H9 (cell line): ENCODE data around the gene S100A8. TPM values are rescaled to one million over a fixed set of nuclear protein-coding genes. Genes with fewer than 3 reads are reported as not detected.

ENCODE experiments used
- DNase-seq: peaks from one replicate; pipeline ENCODE4 v3.0.0-alpha.2; 2017
- H2AFZ ChIP-seq: one replicate; pipeline ENCODE4 v1.6.1; 2013; ENCODE audit warnings: mild to moderate bottlenecking, low read length, control low read depth, moderate library complexity
- H2AK5ac ChIP-seq: 2 replicates; pipeline ENCODE4 v1.6.1; 2013; ENCODE audit warnings: low read length, control low read depth, mixed read lengths; ENCODE audit not compliant: insufficient read length
- H2BK120ac ChIP-seq: one replicate; pipeline ENCODE4 v1.6.1; 2013; ENCODE audit warnings: low read depth, mild to moderate bottlenecking, low read length, control low read depth, inconsistent platforms; ENCODE audit not compliant: poor library complexity, severe bottlenecking
- H2BK12ac ChIP-seq: 2 replicates; pipeline ENCODE4 v1.6.1; 2013; ENCODE audit warnings: low read length, control low read depth, mixed read lengths, low read depth; ENCODE audit not compliant: insufficient read length
- H2BK15ac ChIP-seq: 2 replicates; pipeline ENCODE4 v1.6.1; 2013; ENCODE audit warnings: low read depth, low read length, control low read depth
- H2BK20ac ChIP-seq: one replicate; pipeline ENCODE4 v1.6.1; 2013; ENCODE audit warnings: low read depth, mild to moderate bottlenecking, low read length, control low read depth, inconsistent platforms; ENCODE audit not compliant: poor library complexity, severe bottlenecking
- H2BK5ac ChIP-seq: 2 replicates; pipeline ENCODE4 v1.6.1; 2013; ENCODE audit warnings: low read length, control low read depth, mixed read lengths; ENCODE audit not compliant: insufficient read length
- H3K14ac ChIP-seq: 2 replicates; pipeline ENCODE4 v1.6.1; 2013; ENCODE audit warnings: low read length, control low read depth; ENCODE audit not compliant: insufficient read depth
- H3K18ac ChIP-seq: 2 replicates; pipeline ENCODE4 v1.6.1; 2013; ENCODE audit warnings: low read depth, mild to moderate bottlenecking, mixed read lengths, low read length, control low read depth; ENCODE audit not compliant: insufficient read length
- H3K23ac ChIP-seq: 2 replicates; pipeline ENCODE4 v1.6.1; 2013; ENCODE audit warnings: low read length, control low read depth, mixed read lengths, low read depth; ENCODE audit not compliant: insufficient read length
- H3K23me2 ChIP-seq: 2 replicates; pipeline ENCODE4 v1.6.1; 2013; ENCODE audit warnings: low read depth, mild to moderate bottlenecking, mixed read lengths, low read length, control low read depth; ENCODE audit not compliant: insufficient read length, poor library complexity, severe bottlenecking
- H3K27ac ChIP-seq: 2 replicates; pipeline ENCODE4 v1.5.1; 2013; ENCODE audit warnings: low read length, control low read depth, mixed read lengths, low read depth; ENCODE audit not compliant: insufficient read length
- H3K27me3 ChIP-seq: 2 replicates; pipeline ENCODE4 v1.6.1; 2013; ENCODE audit warnings: low read length, control low read depth, inconsistent platforms; ENCODE audit not compliant: insufficient read depth
- H3K4ac ChIP-seq: 2 replicates; pipeline ENCODE4 v1.6.1; 2013; ENCODE audit warnings: low read depth, mild to moderate bottlenecking, control low read depth, inconsistent platforms, low read length, moderate library complexity
- H3K4me1 ChIP-seq: 2 replicates; pipeline ENCODE4 v1.6.1; 2013; ENCODE audit warnings: low read length, control low read depth, inconsistent platforms; ENCODE audit not compliant: insufficient read depth
- H3K4me2 ChIP-seq: 2 replicates; pipeline ENCODE4 v1.6.1; 2013; ENCODE audit warnings: low read length, control low read depth, mixed read lengths; ENCODE audit not compliant: insufficient read length, insufficient read depth
- H3K56ac ChIP-seq: 2 replicates; pipeline ENCODE4 v1.6.1; 2013; ENCODE audit warnings: low read depth, mild to moderate bottlenecking, mixed read lengths, low read length, control low read depth; ENCODE audit not compliant: insufficient read length
- H3K79me1 ChIP-seq: 2 replicates; pipeline ENCODE4 v1.6.1; 2013; ENCODE audit warnings: low read depth, mild to moderate bottlenecking, moderate library complexity, low read length, control low read depth, inconsistent platforms; ENCODE audit not compliant: insufficient read depth, poor library complexity, severe bottlenecking
- H3K79me2 ChIP-seq: 2 replicates; pipeline ENCODE4 v1.6.1; 2013; ENCODE audit warnings: low read length, control low read depth, inconsistent platforms; ENCODE audit not compliant: insufficient read depth
- H3K9ac ChIP-seq: 2 replicates; pipeline ENCODE4 v1.6.1; 2013; ENCODE audit warnings: low read length, control low read depth, mixed read lengths; ENCODE audit not compliant: insufficient read length; ENCODE audit errors: extremely low read depth
- H3K9me3 ChIP-seq: one replicate; pipeline ENCODE4 v1.6.1; 2013; ENCODE audit warnings: low read depth, low read length, inconsistent platforms; ENCODE audit not compliant: control insufficient read depth
- H3T11ph ChIP-seq: one replicate; pipeline ENCODE4 v1.6.1; 2013; ENCODE audit warnings: mild to moderate bottlenecking, low read length, control low read depth, inconsistent platforms
- H4K20me1 ChIP-seq: one replicate; pipeline ENCODE4 v1.6.1; 2013; ENCODE audit not compliant: control insufficient read depth, insufficient read length, insufficient read depth
- H4K5ac ChIP-seq: 2 replicates; pipeline ENCODE4 v1.6.1; 2013; ENCODE audit warnings: low read depth, mild to moderate bottlenecking, mixed read lengths, low read length, control low read depth; ENCODE audit not compliant: insufficient read length
- H4K8ac ChIP-seq: replicated peaks from 2 replicates; pipeline ENCODE4 v1.6.1; 2013; ENCODE audit warnings: low read length, control low read depth, mixed read lengths, low read depth; ENCODE audit not compliant: insufficient read length
- H4K91ac ChIP-seq: 2 replicates; pipeline ENCODE4 v1.6.1; 2013; ENCODE audit warnings: low read depth, mild to moderate bottlenecking, moderate library complexity, mixed read lengths, low read length, control low read depth; ENCODE audit not compliant: insufficient read length
- H3K27ac Mint-ChIP-seq, 3 experiments: 2 replicates in 2 of 3; 3 replicates in 1 of 3; pipeline ENCODE4 v1.8.0; 2020 to 2021; ENCODE audit warnings: mixed read lengths in 3 of 3, mild to moderate bottlenecking in 1 of 3, moderate library complexity in 1 of 3
- H3K27me3 Mint-ChIP-seq: 2 replicates; pipeline ENCODE4 v1.8.0; 2021; ENCODE audit warnings: low read depth, mild to moderate bottlenecking, moderate library complexity, mixed read lengths
- H3K36me3 Mint-ChIP-seq, 3 experiments: 2 replicates in 2 of 3; 3 replicates in 1 of 3; pipeline ENCODE4 v1.8.0; 2020 to 2021; ENCODE audit warnings: low read depth in 3 of 3, mixed read lengths in 3 of 3; ENCODE audit not compliant: insufficient read depth in 1 of 3
- H3K4me1 Mint-ChIP-seq, 2 experiments: 2 replicates each; pipeline ENCODE4 v1.8.0; 2020; ENCODE audit warnings: mixed read lengths in 2 of 2
- H3K4me3 Mint-ChIP-seq, 2 experiments: 2 replicates in 1 of 2; 3 replicates in 1 of 2; pipeline ENCODE4 v1.8.0; 2020 to 2021; ENCODE audit warnings: mild to moderate bottlenecking in 2 of 2, mixed read lengths in 2 of 2, moderate library complexity in 1 of 2
- H3K9me3 Mint-ChIP-seq, 2 experiments: 2 replicates in 1 of 2; 3 replicates in 1 of 2; pipeline ENCODE4 v1.8.0; 2020; ENCODE audit warnings: mild to moderate bottlenecking in 2 of 2, mixed read lengths in 2 of 2, moderate library complexity in 1 of 2
- WGBS: extraction: QIAGEN DNeasy Blood & Tissue Kit; methylation state at CpG from one replicate; pipeline ENCODE4 v1.1.7; 2013; ENCODE audit warnings: missing lambda C conversion rate, low lambda C conversion rate, mixed read lengths; ENCODE audit not compliant: insufficient read length; ENCODE audit errors: extremely low coverage; 5-methylcytosine and 5-hydroxymethylcytosine counted together
- total RNA-seq: library from RNA; stranded (reverse); gene quantifications from 2 replicates; pipeline ENCODE4 v1.2.1, GENCODE V29; 2021
- TF ChIP-seq, protein P1 (sequence below): fragments of 200-600 bp; sonication (generic); conservative IDR thresholded peaks from 3 replicates; pipeline ENCODE4 v1.8.0; 2021; ENCODE audit warnings: antibody characterized with exemption, mild to moderate bottlenecking

Gene S100A8
- total RNA-seq, 1 experiment from 2014 or later: not detected

DNA sequence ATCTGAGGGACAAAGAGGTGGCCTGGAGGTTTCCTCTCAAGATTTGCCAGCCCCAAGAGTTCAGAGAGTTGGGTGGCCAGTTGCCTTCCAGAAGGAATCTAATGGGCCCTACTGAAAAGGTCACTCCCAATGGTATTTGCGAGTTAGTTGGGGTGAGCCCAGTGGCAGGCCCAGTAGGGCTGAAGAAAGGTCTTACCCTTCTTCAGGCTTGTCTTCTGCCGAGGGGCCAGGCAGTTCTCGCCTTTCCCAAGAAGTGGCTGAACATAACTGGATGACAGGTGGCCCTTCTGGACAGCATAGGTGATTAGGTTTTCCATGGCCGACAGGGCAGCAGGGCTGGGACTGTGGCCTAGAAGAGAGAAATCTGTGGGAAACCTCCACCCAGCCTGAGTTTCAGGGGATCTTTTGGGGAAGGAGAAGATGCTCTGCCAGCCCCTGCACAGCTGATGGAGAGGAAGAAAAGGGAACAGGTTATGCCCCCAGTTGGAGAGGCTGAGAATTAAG lies 49.4 kb downstream of the S100A8 start:
- no peaks in the 10 kb centered on the region for H3K9me3 ChIP-seq
- TF ChIP-seq, protein P1, sequence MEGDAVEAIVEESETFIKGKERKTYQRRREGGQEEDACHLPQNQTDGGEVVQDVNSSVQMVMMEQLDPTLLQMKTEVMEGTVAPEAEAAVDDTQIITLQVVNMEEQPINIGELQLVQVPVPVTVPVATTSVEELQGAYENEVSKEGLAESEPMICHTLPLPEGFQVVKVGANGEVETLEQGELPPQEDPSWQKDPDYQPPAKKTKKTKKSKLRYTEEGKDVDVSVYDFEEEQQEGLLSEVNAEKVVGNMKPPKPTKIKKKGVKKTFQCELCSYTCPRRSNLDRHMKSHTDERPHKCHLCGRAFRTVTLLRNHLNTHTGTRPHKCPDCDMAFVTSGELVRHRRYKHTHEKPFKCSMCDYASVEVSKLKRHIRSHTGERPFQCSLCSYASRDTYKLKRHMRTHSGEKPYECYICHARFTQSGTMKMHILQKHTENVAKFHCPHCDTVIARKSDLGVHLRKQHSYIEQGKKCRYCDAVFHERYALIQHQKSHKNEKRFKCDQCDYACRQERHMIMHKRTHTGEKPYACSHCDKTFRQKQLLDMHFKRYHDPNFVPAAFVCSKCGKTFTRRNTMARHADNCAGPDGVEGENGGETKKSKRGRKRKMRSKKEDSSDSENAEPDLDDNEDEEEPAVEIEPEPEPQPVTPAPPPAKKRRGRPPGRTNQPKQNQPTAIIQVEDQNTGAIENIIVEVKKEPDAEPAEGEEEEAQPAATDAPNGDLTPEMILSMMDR: no peak
- H3T11ph ChIP-seq: no peak overlapping the region
- H2BK120ac ChIP-seq: no peak overlapping the region
- H3K4me1 ChIP-seq: no peaks in the 10 kb centered on the region
- no peak overlapping the region for H4K5ac ChIP-seq
- no peak overlapping the region for H3K4ac ChIP-seq
- no peak overlapping the region for H3K4me2 ChIP-seq
- H3K9ac ChIP-seq: no peak overlapping the region
- H2BK5ac ChIP-seq: no peak overlapping the region
- H3K14ac ChIP-seq: no peak overlapping the region
- no peaks in the 10 kb centered on the region for H3K36me3 Mint-ChIP-seq
- H3K27me3 Mint-ChIP-seq: peaks cover 17% of the 10 kb centered on the region
- no peaks in the 10 kb centered on the region for H3K27me3 ChIP-seq
- H3K27ac ChIP-seq: no peak overlapping the region
- H3K27ac Mint-ChIP-seq: no peak overlapping the region
- no CpG with 5 or more reads among the region's 4 CpGs for WGBS
- H4K8ac ChIP-seq: no peak overlapping the region
- H3K23me2 ChIP-seq: no peaks in the 10 kb centered on the region
- no peak overlapping the region for H2AFZ ChIP-seq
- H3K4me3 Mint-ChIP-seq: no peak overlapping the region
- H3K23ac ChIP-seq: no peak overlapping the region
- H3K79me2 ChIP-seq: no peaks in the 10 kb centered on the region
- no peak for DNase-seq
- H3K18ac ChIP-seq: no peak overlapping the region
- H2BK20ac ChIP-seq: no peak overlapping the region
- H3K4me1 Mint-ChIP-seq: peaks cover 0 to 5% of the 10 kb centered on the region in 2 experiments; a peak in 2 of 4 replicates
- no peak overlapping the region for H3K56ac ChIP-seq
- H4K20me1 ChIP-seq: no peaks in the 10 kb centered on the region
- no peak overlapping the region for H2BK12ac ChIP-seq
- no peak overlapping the region for H4K91ac ChIP-seq
- no peak overlapping the region for H2AK5ac ChIP-seq
- H2BK15ac ChIP-seq: no peak overlapping the region
- H3K79me1 ChIP-seq: no peaks in the 10 kb centered on the region
- H3K9me3 Mint-ChIP-seq: no peaks in the 10 kb centered on the region
